ENCODE results near the gene RNF20. TPM values are rescaled to one million over a fixed set of nuclear protein-coding genes. Genes with fewer than 3 reads are reported as not detected.
A peak's percentile ranks its signal among the peaks of the same experiment; 100 is the strongest.

Gene RNF20
- total RNA-seq, 6 donors from 2014 or later, result 12.2 to 45.6 (median 29.6) TPM

DNA sequence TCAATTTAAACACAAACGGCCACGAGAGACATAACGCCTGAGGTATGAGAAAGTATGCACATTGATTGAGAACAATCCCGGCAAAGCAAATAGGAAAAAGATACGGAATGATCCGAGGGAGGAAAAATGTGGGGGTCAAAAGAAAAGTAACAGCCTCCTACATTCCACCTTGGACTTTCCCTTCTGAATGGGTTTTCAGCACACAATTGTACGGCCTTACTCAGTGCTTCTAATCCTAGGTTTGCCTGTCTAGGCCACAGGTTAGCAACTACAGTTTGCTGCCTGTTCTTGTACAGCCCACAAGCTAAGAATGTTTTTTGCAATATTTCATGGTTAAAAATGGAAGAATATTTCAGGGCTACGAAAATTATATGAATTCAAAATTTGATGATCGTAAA lies 46.2 kb upstream of the RNF20 start:
- DNase-seq (no peak), ATAC-seq (ENCODE audit: low FRiP score in 2 of 2) (no peak)
- TF ChIP-seq, protein P1, sequence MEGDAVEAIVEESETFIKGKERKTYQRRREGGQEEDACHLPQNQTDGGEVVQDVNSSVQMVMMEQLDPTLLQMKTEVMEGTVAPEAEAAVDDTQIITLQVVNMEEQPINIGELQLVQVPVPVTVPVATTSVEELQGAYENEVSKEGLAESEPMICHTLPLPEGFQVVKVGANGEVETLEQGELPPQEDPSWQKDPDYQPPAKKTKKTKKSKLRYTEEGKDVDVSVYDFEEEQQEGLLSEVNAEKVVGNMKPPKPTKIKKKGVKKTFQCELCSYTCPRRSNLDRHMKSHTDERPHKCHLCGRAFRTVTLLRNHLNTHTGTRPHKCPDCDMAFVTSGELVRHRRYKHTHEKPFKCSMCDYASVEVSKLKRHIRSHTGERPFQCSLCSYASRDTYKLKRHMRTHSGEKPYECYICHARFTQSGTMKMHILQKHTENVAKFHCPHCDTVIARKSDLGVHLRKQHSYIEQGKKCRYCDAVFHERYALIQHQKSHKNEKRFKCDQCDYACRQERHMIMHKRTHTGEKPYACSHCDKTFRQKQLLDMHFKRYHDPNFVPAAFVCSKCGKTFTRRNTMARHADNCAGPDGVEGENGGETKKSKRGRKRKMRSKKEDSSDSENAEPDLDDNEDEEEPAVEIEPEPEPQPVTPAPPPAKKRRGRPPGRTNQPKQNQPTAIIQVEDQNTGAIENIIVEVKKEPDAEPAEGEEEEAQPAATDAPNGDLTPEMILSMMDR (IDR thresholded peaks at IDR 0.05), result no peak
- TF ChIP-seq POLR2AphosphoS5 (IDR thresholded peaks at IDR 0.05) (no peak), EP300 (IDR thresholded peaks at IDR 0.05) (no peak), POLR2A (IDR thresholded peaks at IDR 0.05) (no peak)
- H3K4me1 ChIP-seq, result peaks cover 0 to 16% (median 6%) of the 10 kb centered on the region in 4 donors
- peak overlapping the region; percentile 74 to 86 (median 86) for H3K27ac ChIP-seq
- H3K27me3 ChIP-seq, result peaks cover 0 to 12% (median under 1%) of the 10 kb centered on the region in 4 donors
- H3K36me3 ChIP-seq, result no peaks in the 10 kb centered on the region
- 38 to 42% methylated on average over 9 of the region's 9 CpGs for WGBS, 2 donors
- H3K4me3 ChIP-seq, result peak overlapping the region in 3 of 4 donors; percentile 49 to 60 (median 57)
- H3K9me3 ChIP-seq, result no peaks in the 10 kb centered on the region

DNA sequence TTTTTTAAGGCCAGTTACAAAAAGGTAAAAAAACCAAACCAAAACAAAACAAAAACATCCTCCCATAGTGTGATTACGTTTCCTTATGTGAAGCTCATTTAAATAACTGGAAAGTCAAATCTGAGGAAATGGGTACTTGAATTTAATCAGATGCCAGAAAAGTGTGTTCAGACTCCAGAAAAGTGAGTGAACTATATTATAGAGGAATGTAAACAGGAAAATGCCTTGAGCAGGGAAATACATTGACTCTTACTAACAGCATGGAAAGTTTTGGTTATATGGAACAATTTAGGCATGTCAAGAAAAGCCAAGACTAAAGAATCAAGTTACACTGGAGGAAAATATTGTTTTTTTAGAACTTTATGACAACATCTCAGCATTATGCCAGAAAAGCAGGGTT lies 37.8 kb upstream of the RNF20 start:
- Histone ChIP-seq H3K4me3 (no peak overlapping the region), H3K27ac (no peak overlapping the region), H3K9me3 (no peaks in the 10 kb centered on the region), H3K27me3 (no peaks in the 10 kb centered on the region), H3K4me1 (no peaks in the 10 kb centered on the region), H3K36me3 (no peaks in the 10 kb centered on the region)
- no peak for TF ChIP-seq POLR2AphosphoS5 (IDR thresholded peaks at IDR 0.05)
- TF ChIP-seq EP300 (IDR thresholded peaks at IDR 0.05), result no peak
- no peak for TF ChIP-seq POLR2A (IDR thresholded peaks at IDR 0.05)
- TF ChIP-seq, protein P1 (IDR thresholded peaks at IDR 0.05), result no peak
- ATAC-seq (ENCODE audit: low FRiP score in 2 of 2), result no peak
- DNase-seq, result no peak
- 27 to 35% methylated on average over 1 of the region's 1 CpG for WGBS, 2 donors

DNA sequence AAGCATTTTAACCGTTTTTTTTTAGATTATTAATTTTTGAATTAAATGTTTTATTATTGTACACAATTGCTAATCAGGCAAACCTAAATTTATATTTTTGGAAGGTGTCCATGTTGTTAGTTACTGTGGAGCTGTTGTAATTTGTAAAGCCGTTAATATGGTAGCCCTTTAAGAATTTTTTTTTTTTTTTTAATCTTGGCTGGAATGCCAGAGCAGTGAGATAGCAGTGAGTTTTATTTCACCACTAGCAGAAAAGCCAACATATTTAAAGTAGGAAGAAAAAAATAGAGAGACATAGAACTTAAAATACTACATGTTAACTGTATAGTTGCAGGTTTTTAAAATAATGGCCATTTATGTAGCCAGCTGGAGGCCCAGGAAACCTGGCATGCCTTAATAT lies 35.3 kb upstream of the RNF20 start:
- no peak for DNase-seq
- no peak for ATAC-seq (ENCODE audit: low FRiP score in 2 of 2)
- no peaks in the 10 kb centered on the region for H3K9me3 ChIP-seq
- H3K4me1 ChIP-seq, result no peaks in the 10 kb centered on the region
- WGBS, 2 donors, result 52 to 62% methylated on average over 2 of the region's 2 CpGs
- H3K27me3 ChIP-seq, result no peaks in the 10 kb centered on the region
- no peak overlapping the region for H3K27ac ChIP-seq
- no peak overlapping the region for H3K4me3 ChIP-seq
- no peaks in the 10 kb centered on the region for H3K36me3 ChIP-seq
- TF ChIP-seq, protein P1 (IDR thresholded peaks at IDR 0.05), result no peak
- TF ChIP-seq POLR2AphosphoS5 (IDR thresholded peaks at IDR 0.05) (no peak), POLR2A (IDR thresholded peaks at IDR 0.05) (no peak), EP300 (IDR thresholded peaks at IDR 0.05) (no peak)

DNA sequence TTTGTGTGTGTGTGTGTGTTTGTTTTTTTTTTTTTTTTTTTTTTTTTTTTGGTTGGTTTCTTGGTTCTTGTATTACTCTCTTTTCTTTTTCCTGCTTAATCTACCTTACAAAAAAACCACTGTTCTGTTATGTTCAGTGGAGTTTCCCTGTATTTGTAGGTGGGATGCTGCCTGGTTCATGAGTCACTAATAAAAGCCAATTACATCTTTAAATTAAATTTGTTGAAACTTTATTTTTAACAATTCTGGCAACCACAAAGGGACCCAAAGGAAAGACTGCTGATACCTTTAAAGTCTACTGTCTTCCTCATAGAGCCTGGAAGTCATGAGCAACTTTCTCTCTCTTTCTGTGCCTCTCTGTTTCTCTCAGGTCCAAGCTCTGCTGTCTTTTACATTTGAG lies 29.5 kb upstream of the RNF20 start:
- Histone ChIP-seq H3K9me3 (no peaks in the 10 kb centered on the region), H3K27ac (no peak overlapping the region), H3K27me3 (no peaks in the 10 kb centered on the region), H3K4me1 (no peaks in the 10 kb centered on the region), H3K36me3 (no peaks in the 10 kb centered on the region), H3K4me3 (no peak overlapping the region)
- TF ChIP-seq, protein P1 (IDR thresholded peaks at IDR 0.05), result no peak
- TF ChIP-seq EP300 (IDR thresholded peaks at IDR 0.05) (no peak), POLR2A (IDR thresholded peaks at IDR 0.05) (no peak), POLR2AphosphoS5 (IDR thresholded peaks at IDR 0.05) (no peak)
- no peak for DNase-seq
- no peak for ATAC-seq (ENCODE audit: low FRiP score in 2 of 2)

DNA sequence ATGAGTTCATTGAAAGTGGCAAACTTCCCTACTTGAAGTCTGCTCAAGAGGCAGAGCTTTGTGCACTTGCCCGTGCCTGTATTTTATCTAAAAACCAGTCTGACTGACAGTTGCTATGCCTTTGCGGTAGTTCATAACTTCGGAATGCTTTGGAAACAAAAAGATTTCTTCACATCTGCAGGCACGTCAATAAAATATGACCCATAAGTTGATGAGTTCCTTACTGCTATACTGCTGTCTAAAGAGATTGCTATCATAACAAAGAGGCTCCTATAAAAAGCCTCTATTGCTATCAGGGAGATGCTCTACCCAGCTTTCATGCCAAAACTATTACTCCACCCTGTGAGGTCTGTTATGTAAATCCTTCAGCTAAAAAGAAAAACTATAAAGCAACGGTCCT lies 25.4 kb upstream of the RNF20 start:
- 40 to 45% methylated on average over 5 of the region's 5 CpGs for WGBS, 2 donors
- DNase-seq, result no peak
- TF ChIP-seq EP300 (IDR thresholded peaks at IDR 0.05), result no peak
- no peak overlapping the region for H3K27ac ChIP-seq
- no peak for ATAC-seq (ENCODE audit: low FRiP score in 2 of 2)
- H3K9me3 ChIP-seq, result no peaks in the 10 kb centered on the region
- H3K27me3 ChIP-seq, result no peaks in the 10 kb centered on the region
- no peaks in the 10 kb centered on the region for H3K4me1 ChIP-seq
- H3K36me3 ChIP-seq, result no peaks in the 10 kb centered on the region
- no peak overlapping the region for H3K4me3 ChIP-seq

Data from upper lobe of left lung (tissue), 6 donors.